SK-N-SH treated with all-trans-retinoic acid at 6 μM for 48 hours (cell line): ENCODE measurements around the gene SLC9A7.

Source experiments
- ARNTL ChIP-seq: fragments of 450-650 bp; formaldehyde crosslinking; IDR thresholded peaks from 2 replicates; pipeline ENCODE4 v1.5.0; 2020; ENCODE audit warnings: low read depth, mild to moderate bottlenecking, moderate library complexity, borderline replicate concordance
- CSDC2 ChIP-seq: fragments of 250-450 bp; sonication (Bioruptor Pico); IDR thresholded peaks from 2 replicates; pipeline ENCODE4 v1.5.0; 2020; ENCODE audit warnings: mild to moderate bottlenecking, moderate library complexity
- CSRNP3 ChIP-seq: fragments of 250-450 bp; sonication (Bioruptor Pico); IDR thresholded peaks from 2 replicates; pipeline ENCODE4 v1.5.1; 2021; ENCODE audit warnings: mild to moderate bottlenecking, moderate library complexity
- GLIS3 ChIP-seq: fragments of 250-450 bp; sonication (Bioruptor Pico); IDR thresholded peaks from 2 replicates; pipeline ENCODE4 v1.5.0; 2020; ENCODE audit warnings: mild to moderate bottlenecking, moderate library complexity
- OSR1 ChIP-seq: fragments of 250-450 bp; sonication (Bioruptor Pico); IDR thresholded peaks from 2 replicates; pipeline ENCODE4 v1.8.0; 2022; ENCODE audit warnings: moderate library complexity, mild to moderate bottlenecking, inconsistent platforms
- PATZ1 ChIP-seq: fragments of 250-450 bp; sonication (Bioruptor Pico); IDR thresholded peaks from 2 replicates; pipeline ENCODE4 v1.8.0; 2020; ENCODE audit warnings: mild to moderate bottlenecking, moderate library complexity, borderline replicate concordance
- POU6F1 ChIP-seq: fragments of 250-450 bp; sonication (Bioruptor Pico); IDR thresholded peaks from 2 replicates; pipeline ENCODE4 v1.8.0; 2021; ENCODE audit warnings: low read depth, mild to moderate bottlenecking, moderate library complexity, borderline replicate concordance
- PPARA ChIP-seq: fragments of 250-450 bp; sonication (Bioruptor Pico); IDR thresholded peaks from 2 replicates; pipeline ENCODE4 v1.5.0; 2020; ENCODE audit warnings: mild to moderate bottlenecking, borderline replicate concordance
- RARB ChIP-seq: fragments of 250-450 bp; sonication (Bioruptor Pico); IDR thresholded peaks from 2 replicates; pipeline ENCODE4 v1.8.0; 2021; ENCODE audit warnings: mild to moderate bottlenecking, moderate library complexity
- ZFP3 ChIP-seq: fragments of 250-450 bp; sonication (Bioruptor Pico); IDR thresholded peaks from 2 replicates; pipeline ENCODE4 v1.5.0; 2020; ENCODE audit warnings: mild to moderate bottlenecking, moderate library complexity
- ZFP30 ChIP-seq: fragments of 450-650 bp; formaldehyde crosslinking; IDR thresholded peaks from 2 replicates; pipeline ENCODE4 v1.5.0; 2022; ENCODE audit warnings: mild to moderate bottlenecking, moderate library complexity
- ZNF565 ChIP-seq: fragments of 450-650 bp; formaldehyde crosslinking; conservative IDR thresholded peaks from 2 replicates; pipeline ENCODE4 v1.5.0; 2020; ENCODE audit warnings: low read depth, mild to moderate bottlenecking, moderate library complexity
- TF ChIP-seq, protein P1 (sequence below): fragments of 250-450 bp; sonication (Bioruptor Pico); IDR thresholded peaks from 2 replicates; pipeline ENCODE4 v1.5.1; 2020; ENCODE audit warnings: low read depth, mild to moderate bottlenecking, moderate library complexity
- TF ChIP-seq, protein P2 (sequence below): fragments of 250-450 bp; sonication (Bioruptor Pico); IDR thresholded peaks from 2 replicates; pipeline ENCODE4 v1.5.0; 2020; ENCODE audit warnings: mild to moderate bottlenecking, moderate library complexity

DNA sequence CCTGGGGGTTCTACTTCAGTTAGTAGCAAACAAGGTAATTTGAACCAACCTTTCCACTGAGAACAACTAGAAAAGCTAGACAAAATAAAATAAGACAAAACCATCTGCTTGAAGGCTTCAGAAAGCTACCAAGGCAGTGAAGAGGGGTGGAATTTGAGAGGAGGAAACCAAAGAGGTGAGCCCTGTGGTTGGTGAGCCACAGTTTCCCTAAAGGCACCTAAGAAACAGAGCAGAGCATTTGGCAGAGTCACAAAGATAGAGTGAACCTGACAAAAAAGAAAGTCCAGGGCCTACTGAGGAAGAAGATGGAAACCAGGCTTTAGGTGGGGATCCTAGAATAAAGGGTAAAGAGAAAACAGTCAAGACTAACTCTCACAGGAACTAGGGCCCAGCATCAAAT lies 141.0 kb downstream of the SLC9A7 start:
- TF ChIP-seq CSRNP3 (CRISPR knock-in tag) (no peak), PATZ1 (CRISPR knock-in tag) (no peak), POU6F1 (CRISPR knock-in tag) (no peak), ARNTL (no peak), ZFP3 (CRISPR knock-in tag) (no peak), PPARA (CRISPR knock-in tag) (no peak), RARB (CRISPR knock-in tag) (no peak), CSDC2 (CRISPR knock-in tag) (no peak), ZFP30 (no peak), ZNF565 (no peak), OSR1 (CRISPR knock-in tag) (no peak), GLIS3 (CRISPR knock-in tag) (no peak)
- TF ChIP-seq, protein P1, sequence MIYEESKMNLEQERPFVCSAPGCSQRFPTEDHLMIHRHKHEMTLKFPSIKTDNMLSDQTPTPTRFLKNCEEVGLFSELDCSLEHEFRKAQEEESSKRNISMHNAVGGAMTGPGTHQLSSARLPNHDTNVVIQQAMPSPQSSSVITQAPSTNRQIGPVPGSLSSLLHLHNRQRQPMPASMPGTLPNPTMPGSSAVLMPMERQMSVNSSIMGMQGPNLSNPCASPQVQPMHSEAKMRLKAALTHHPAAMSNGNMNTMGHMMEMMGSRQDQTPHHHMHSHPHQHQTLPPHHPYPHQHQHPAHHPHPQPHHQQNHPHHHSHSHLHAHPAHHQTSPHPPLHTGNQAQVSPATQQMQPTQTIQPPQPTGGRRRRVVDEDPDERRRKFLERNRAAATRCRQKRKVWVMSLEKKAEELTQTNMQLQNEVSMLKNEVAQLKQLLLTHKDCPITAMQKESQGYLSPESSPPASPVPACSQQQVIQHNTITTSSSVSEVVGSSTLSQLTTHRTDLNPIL (CRISPR knock-in tag): no peak
- TF ChIP-seq, protein P2, sequence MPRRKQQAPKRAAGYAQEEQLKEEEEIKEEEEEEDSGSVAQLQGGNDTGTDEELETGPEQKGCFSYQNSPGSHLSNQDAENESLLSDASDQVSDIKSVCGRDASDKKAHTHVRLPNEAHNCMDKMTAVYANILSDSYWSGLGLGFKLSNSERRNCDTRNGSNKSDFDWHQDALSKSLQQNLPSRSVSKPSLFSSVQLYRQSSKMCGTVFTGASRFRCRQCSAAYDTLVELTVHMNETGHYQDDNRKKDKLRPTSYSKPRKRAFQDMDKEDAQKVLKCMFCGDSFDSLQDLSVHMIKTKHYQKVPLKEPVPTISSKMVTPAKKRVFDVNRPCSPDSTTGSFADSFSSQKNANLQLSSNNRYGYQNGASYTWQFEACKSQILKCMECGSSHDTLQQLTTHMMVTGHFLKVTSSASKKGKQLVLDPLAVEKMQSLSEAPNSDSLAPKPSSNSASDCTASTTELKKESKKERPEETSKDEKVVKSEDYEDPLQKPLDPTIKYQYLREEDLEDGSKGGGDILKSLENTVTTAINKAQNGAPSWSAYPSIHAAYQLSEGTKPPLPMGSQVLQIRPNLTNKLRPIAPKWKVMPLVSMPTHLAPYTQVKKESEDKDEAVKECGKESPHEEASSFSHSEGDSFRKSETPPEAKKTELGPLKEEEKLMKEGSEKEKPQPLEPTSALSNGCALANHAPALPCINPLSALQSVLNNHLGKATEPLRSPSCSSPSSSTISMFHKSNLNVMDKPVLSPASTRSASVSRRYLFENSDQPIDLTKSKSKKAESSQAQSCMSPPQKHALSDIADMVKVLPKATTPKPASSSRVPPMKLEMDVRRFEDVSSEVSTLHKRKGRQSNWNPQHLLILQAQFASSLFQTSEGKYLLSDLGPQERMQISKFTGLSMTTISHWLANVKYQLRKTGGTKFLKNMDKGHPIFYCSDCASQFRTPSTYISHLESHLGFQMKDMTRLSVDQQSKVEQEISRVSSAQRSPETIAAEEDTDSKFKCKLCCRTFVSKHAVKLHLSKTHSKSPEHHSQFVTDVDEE (CRISPR knock-in tag): no peak
